ENCODE measurements around the gene NLGN2. TPM values are rescaled to one million over a fixed set of nuclear protein-coding genes. Genes with fewer than 3 reads are reported as not detected.

The NLGN2 gene
- total RNA-seq, 1 donor from 2014 or later, result 8.8 TPM

- no peak for DNase-seq
These were observed 58.6 kb downstream of the NLGN2 start for GRCh38 chr17:7466318-7466638.

DNA sequence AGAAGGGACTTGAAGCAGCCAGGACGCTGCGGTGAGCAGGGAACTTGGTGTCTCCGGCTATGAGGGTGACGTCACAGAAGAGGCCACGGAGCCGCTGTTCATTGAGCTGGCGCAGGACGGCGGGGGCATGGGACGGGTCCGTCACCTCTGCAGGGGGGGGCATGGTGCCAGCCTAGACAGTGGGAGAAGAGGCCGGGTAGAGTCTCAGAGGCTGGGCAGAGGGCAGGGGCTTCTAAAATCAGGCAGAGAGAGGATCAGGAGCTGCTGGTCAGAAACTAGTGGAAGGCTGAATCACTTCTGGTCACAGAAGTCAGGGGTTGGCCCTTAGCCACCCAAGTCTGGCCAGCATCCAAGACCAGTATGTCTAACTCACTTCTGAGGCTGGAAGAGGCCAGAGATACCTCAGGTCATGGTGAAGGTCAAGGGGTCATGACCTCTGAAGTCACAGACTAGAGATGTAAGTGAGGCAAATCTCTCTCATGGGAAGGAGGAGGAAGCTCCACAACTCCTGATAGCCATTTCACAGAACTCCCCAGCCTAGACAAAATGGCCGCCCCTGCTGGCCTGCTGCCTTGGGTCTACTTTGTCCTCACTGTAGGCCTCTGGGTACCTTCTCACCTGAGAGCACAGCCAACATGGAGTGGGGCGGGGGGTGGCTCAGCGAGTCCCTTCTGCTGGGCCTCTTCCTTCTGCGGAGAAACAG lies 59.1 kb downstream of the NLGN2 start:
- DNase-seq, result no peak

DNA sequence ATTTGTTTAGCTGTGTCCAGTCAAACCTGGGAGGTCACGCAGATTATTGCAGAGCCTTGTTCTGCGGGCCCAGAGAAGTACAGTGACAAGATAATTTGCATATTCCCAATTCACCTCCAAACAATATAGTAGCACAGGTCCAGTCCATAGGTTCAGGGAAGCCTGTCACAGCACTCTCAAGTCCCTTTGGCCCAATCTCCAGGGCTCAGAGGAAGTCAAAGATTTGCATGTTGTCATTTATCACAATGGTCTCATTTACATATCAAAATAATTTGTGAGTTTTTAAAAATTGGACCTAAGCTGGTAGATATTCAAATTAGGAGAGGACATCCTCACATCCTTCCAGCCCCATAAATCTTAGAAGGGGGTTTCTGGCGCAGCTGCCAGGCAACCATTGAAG lies 59.9 kb downstream of the NLGN2 start:
- DNase-seq, result no peak

- DNase-seq, result no peak
These were observed 60.6 kb downstream of the NLGN2 start for GRCh38 chr17:7468290-7468689.

DNA sequence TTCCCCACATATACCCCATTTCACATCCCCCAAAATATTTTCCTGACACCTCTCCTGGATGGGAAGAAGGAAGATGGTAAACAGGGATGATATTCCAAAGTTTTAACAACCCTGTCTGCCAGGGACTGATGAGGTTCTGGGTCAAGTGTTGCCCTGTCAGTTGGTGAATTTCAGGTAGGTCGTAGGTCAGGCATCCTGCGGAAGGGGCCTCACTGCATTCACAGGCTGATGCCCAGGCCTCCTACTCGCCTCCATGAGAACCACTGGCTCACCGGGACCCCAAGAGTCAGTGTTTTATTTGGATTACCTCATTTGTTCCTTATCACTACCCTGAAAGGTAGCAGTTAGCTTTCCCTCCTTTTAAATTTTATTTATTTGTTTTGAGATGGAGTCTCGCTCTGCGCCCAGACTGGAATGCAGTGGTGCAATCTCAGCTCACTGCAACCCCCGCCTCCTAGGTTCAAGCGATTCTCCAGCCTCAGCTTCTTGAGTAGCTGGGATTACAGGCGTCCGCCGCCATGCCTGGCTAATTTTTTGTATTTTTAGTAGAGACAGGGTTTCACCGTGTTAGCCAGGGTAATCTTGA lies 61.3 kb downstream of the NLGN2 start:
- no peak for DNase-seq

Other genes with a start within 250 kb of the NLGN2 start
- gene ASGR1, start 228.5 kb upstream of the NLGN2 start, total RNA-seq, result 3.7 TPM
- 16.5 TPM for gene DLG4, start 188.0 kb upstream of the NLGN2 start, total RNA-seq
- gene ACADVL, start 187.9 kb upstream of the NLGN2 start, total RNA-seq, result 261 TPM
- 47.5 TPM for gene DVL2, start 173.3 kb upstream of the NLGN2 start, total RNA-seq
- 27.0 TPM for gene PHF23, start 168.4 kb upstream of the NLGN2 start, total RNA-seq
- 223 TPM for gene GABARAP, start 165.4 kb upstream of the NLGN2 start, total RNA-seq
- gene CTDNEP1, start 156.1 kb upstream of the NLGN2 start, total RNA-seq, result 44.1 TPM
- 27.5 TPM for gene ELP5, start 155.6 kb upstream of the NLGN2 start, total RNA-seq
- 5.4 TPM for gene CLDN7, start 145.4 kb upstream of the NLGN2 start, total RNA-seq
- 11.7 TPM for gene SLC2A4, start 126.1 kb upstream of the NLGN2 start, total RNA-seq
- 1.3 TPM for gene YBX2, start 113.2 kb upstream of the NLGN2 start, total RNA-seq
- 186 TPM for gene EIF5A, start 100.2 kb upstream of the NLGN2 start, total RNA-seq
- gene GPS2, start 92.5 kb upstream of the NLGN2 start, total RNA-seq, result 17.2 TPM
- gene NEURL4, start 78.5 kb upstream of the NLGN2 start, total RNA-seq, result 14.2 TPM
- gene ACAP1, start 71.3 kb upstream of the NLGN2 start, total RNA-seq, result 4.7 TPM
- 6.3 TPM for gene KCTD11, start 55.7 kb upstream of the NLGN2 start, total RNA-seq
- gene TMEM95, start 52.7 kb upstream of the NLGN2 start, total RNA-seq, result not detected
- gene TNK1, start 26.8 kb upstream of the NLGN2 start, total RNA-seq, result 2.5 TPM
- 16.0 TPM for gene PLSCR3, start 13.3 kb upstream of the NLGN2 start, total RNA-seq
- gene TMEM256, start 3.7 kb upstream of the NLGN2 start, total RNA-seq, result 75.9 TPM
- not detected for gene SPEM1, start 12.5 kb downstream of the NLGN2 start, total RNA-seq
- not detected for gene SPEM2, start 17.8 kb downstream of the NLGN2 start, total RNA-seq
- gene SPEM3, start 21.0 kb downstream of the NLGN2 start, total RNA-seq, result not detected
- gene TMEM102, start 27.6 kb downstream of the NLGN2 start, total RNA-seq, result 3.3 TPM
- gene FGF11, start 31.7 kb downstream of the NLGN2 start, total RNA-seq, result 3.4 TPM
- 12.5 TPM for gene CHRNB1, start 37.2 kb downstream of the NLGN2 start, total RNA-seq
- 16.7 TPM for gene ZBTB4, start 71.8 kb downstream of the NLGN2 start, total RNA-seq
- gene SLC35G6, start 73.6 kb downstream of the NLGN2 start, total RNA-seq, result not detected
- gene POLR2A, start 76.5 kb downstream of the NLGN2 start, total RNA-seq, result 73.0 TPM
- 4.5 TPM for gene TNFSF12, start 141.2 kb downstream of the NLGN2 start, total RNA-seq
- gene TNFSF13, start 150.9 kb downstream of the NLGN2 start, total RNA-seq, result 1.7 TPM
- 29.8 TPM for gene SENP3, start 154.1 kb downstream of the NLGN2 start, total RNA-seq
- 9.2 TPM for gene CD68, start 171.8 kb downstream of the NLGN2 start, total RNA-seq
- gene MPDU1, start 176.0 kb downstream of the NLGN2 start, total RNA-seq, result 30.7 TPM
- gene SOX15, start 182.2 kb downstream of the NLGN2 start, total RNA-seq, result 7.8 TPM
- 25.5 TPM for gene FXR2, start 207.1 kb downstream of the NLGN2 start, total RNA-seq
- gene SAT2, start 220.0 kb downstream of the NLGN2 start, total RNA-seq, result 33.8 TPM
- 0.49 TPM for gene SHBG, start 222.3 kb downstream of the NLGN2 start, total RNA-seq
- gene ATP1B2, start 243.1 kb downstream of the NLGN2 start, total RNA-seq, result 2.9 TPM